Trophoblast cell (in vitro differentiated cells and primary cell): ENCODE data around the gene MRS2.
"Not testable (repeated sequence)": the region's sequence is repeated elsewhere in the genome, so short reads cannot be mapped to it uniquely, and the experiment has no call there.

Experiments used
- DNase-seq, 2 donors: peaks; one replicate each; pipeline ENCODE4 v3.0.0-alpha.2; 2016
- H2AFZ ChIP-seq: 2 replicates; pipeline ENCODE4 v1.6.1; 2013; ENCODE audit warnings: low read length, moderate library complexity, mild to moderate bottlenecking; ENCODE audit not compliant: insufficient read depth, poor library complexity
- H2AK5ac ChIP-seq: 2 replicates; pipeline ENCODE4 v1.6.1; 2013; ENCODE audit warnings: mild to moderate bottlenecking, low read length
- H2BK120ac ChIP-seq: 2 replicates; pipeline ENCODE4 v1.6.1; 2013; ENCODE audit warnings: low read length, mild to moderate bottlenecking, moderate library complexity; ENCODE audit not compliant: insufficient read depth, poor library complexity
- H2BK12ac ChIP-seq: 2 replicates; pipeline ENCODE4 v1.6.1; 2013; ENCODE audit warnings: mild to moderate bottlenecking, low read length, moderate library complexity
- H2BK5ac ChIP-seq: 2 replicates; pipeline ENCODE4 v1.6.1; 2013; ENCODE audit warnings: low read length, low read depth, moderate library complexity, mild to moderate bottlenecking; ENCODE audit not compliant: poor library complexity
- H3K14ac ChIP-seq: 2 replicates; pipeline ENCODE4 v1.6.1; 2013; ENCODE audit warnings: mild to moderate bottlenecking, low read length
- H3K18ac ChIP-seq: 2 replicates; pipeline ENCODE4 v1.6.1; 2013; ENCODE audit warnings: mild to moderate bottlenecking, low read length
- H3K23ac ChIP-seq: 2 replicates; pipeline ENCODE4 v1.6.1; 2013; ENCODE audit warnings: low read length
- H3K27ac ChIP-seq: 2 replicates; pipeline ENCODE4 v1.5.1; 2013; ENCODE audit warnings: low read depth, mild to moderate bottlenecking, inconsistent platforms, low read length, moderate library complexity
- H3K27me3 ChIP-seq: 2 replicates; pipeline ENCODE4 v1.6.1; 2013; ENCODE audit warnings: inconsistent platforms, mild to moderate bottlenecking, low read length, moderate library complexity; ENCODE audit not compliant: insufficient read depth
- H3K36me3 ChIP-seq, 2 experiments: 1 replicate in 1 of 2; 2 replicates in 1 of 2; pipeline ENCODE4 v1.6.1; 2013; ENCODE audit warnings: low read length in 2 of 2, mild to moderate bottlenecking in 2 of 2, moderate library complexity in 1 of 2; ENCODE audit not compliant: insufficient read depth in 2 of 2, control insufficient read depth in 1 of 2
- H3K4ac ChIP-seq: 2 replicates; pipeline ENCODE4 v1.6.1; 2013; ENCODE audit warnings: low read depth, mild to moderate bottlenecking, low read length, moderate library complexity
- H3K4me1 ChIP-seq, 2 experiments: 1 replicate in 1 of 2; 2 replicates in 1 of 2; pipeline ENCODE4 v1.6.1; 2013; ENCODE audit warnings: low read length in 2 of 2, mild to moderate bottlenecking in 2 of 2, moderate library complexity in 1 of 2; ENCODE audit not compliant: insufficient read depth in 2 of 2, control insufficient read depth in 1 of 2
- H3K4me2 ChIP-seq: 2 replicates; pipeline ENCODE4 v1.6.1; 2013; ENCODE audit warnings: inconsistent platforms, mild to moderate bottlenecking, low read length, moderate library complexity
- H3K4me3 ChIP-seq: 2 replicates; pipeline ENCODE4 v1.5.1; 2013; ENCODE audit warnings: mild to moderate bottlenecking, low read depth, low read length, inconsistent platforms
- H3K79me1 ChIP-seq: one replicate; pipeline ENCODE4 v1.6.1; 2013; ENCODE audit warnings: low read length
- H3K79me2 ChIP-seq: 2 replicates; pipeline ENCODE4 v1.6.1; 2013; ENCODE audit warnings: low read length, mild to moderate bottlenecking; ENCODE audit not compliant: control insufficient read depth, insufficient read depth, poor library complexity
- H3K9ac ChIP-seq: 2 replicates; pipeline ENCODE4 v1.6.1; 2013; ENCODE audit warnings: mild to moderate bottlenecking, low read length
- H3K9me3 ChIP-seq: 2 replicates; pipeline ENCODE4 v1.6.1; 2013; ENCODE audit warnings: low read depth, mild to moderate bottlenecking, control low read depth, inconsistent platforms, low read length; ENCODE audit not compliant: insufficient read depth
- H4K12ac ChIP-seq: 2 replicates; pipeline ENCODE4 v1.6.1; 2013; ENCODE audit warnings: low read depth, mild to moderate bottlenecking, low read length, moderate library complexity
- H4K8ac ChIP-seq: 2 replicates; pipeline ENCODE4 v1.6.1; 2013; ENCODE audit warnings: low read depth, mild to moderate bottlenecking, low read length, moderate library complexity
- H4K91ac ChIP-seq: one replicate; pipeline ENCODE4 v1.6.1; 2013; ENCODE audit warnings: low read depth, mild to moderate bottlenecking, low read length, moderate library complexity
- WGBS: extraction: QIAGEN DNeasy Blood & Tissue Kit; methylation state at CpG from one replicate; pipeline ENCODE4 v1.1.7; 2013; ENCODE audit warnings: missing lambda C conversion rate; ENCODE audit not compliant: insufficient read length, insufficient coverage; ENCODE audit errors: extremely low coverage; 5-methylcytosine and 5-hydroxymethylcytosine counted together

The MRS2 gene

GRCh38 chr6:24357336-24358218, 45.2 kb upstream of the MRS2 start, which contains the start of gene DCDC2:
Gene DCDC2, minus strand, starts transcription at chr6:24358059. Its CDS starts 309 bp downstream, at chr6:24357750.
- Histone ChIP-seq H3K27ac (no peak within 1 kb of the TSS), H3K4ac (no peak within 1 kb of the TSS), H3K14ac (no peak within 1 kb of the TSS), H4K12ac (no peak within 1 kb of the TSS), H2BK12ac (no peak within 1 kb of the TSS), H2BK5ac (no peak within 1 kb of the TSS), H2AFZ (no peak within 1 kb of the TSS), H4K91ac (no peak within 1 kb of the TSS), H2AK5ac (no peak within 1 kb of the TSS), H3K4me1 (peaks cover 0 to 3% of the 10 kb centered on the region in 2 experiments), H4K8ac (no peak within 1 kb of the TSS), H3K4me2 (no peak within 1 kb of the TSS), H3K9me3 (peaks cover 5% of the 10 kb centered on the region), H3K27me3 (no peaks in the 10 kb centered on the region), H3K4me3 (no peak within 1 kb of the TSS), H2BK120ac (no peak within 1 kb of the TSS), H3K18ac (no peak within 1 kb of the TSS), H3K36me3 (no peaks in the 10 kb centered on the region), H3K79me1 (no peaks in the 10 kb centered on the region), H3K79me2 (no peaks in the 10 kb centered on the region), H3K9ac (no peak within 1 kb of the TSS), H3K23ac (no peak within 1 kb of the TSS)
- peak; percentile 71 to 78 for DNase-seq
- WGBS = no CpG with 5 or more reads among the region's 61 CpGs

DNA sequence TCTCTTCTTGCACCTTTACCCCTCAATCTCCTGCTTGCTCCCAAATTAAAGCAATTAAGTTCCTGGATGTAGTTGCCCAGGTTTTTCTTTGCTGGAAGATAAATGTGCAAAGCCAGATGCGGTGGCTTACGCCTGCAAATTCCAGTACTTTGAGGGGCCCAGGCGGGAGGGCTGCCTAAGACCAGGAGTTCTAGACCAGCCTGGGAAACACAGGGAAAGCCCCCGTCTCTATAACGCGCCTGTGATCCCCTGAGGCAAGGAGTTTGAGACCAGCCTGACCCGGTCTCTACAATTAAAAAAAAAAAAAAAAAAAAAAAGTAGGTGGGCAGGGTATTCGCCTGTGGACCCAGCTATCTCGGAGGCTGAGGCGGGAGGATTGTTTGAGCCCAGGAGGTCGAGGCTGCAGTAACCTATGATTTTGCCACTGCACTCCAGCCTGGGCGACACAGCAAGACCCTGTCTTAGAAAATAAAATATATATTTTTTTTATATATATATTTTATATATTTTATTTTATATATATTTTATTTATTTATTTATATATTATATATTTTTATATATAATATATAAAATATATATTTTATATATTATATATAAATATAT, 44.4 kb upstream of the MRS2 start:
- DNase-seq = no peak
- Histone ChIP-seq H3K4me1 (peaks cover 0 to 3% of the 10 kb centered on the region in 2 experiments), H3K4me3 (no peak overlapping the region), H3K27me3 (no peaks in the 10 kb centered on the region), H3K14ac (no peak overlapping the region), H3K36me3 (no peaks in the 10 kb centered on the region), H2BK12ac (no peak overlapping the region), H2BK120ac (no peak overlapping the region), H2BK5ac (no peak overlapping the region), H3K9me3 (peaks cover 5% of the 10 kb centered on the region), H4K12ac (no peak overlapping the region), H2AFZ (no peak overlapping the region), H3K79me2 (no peaks in the 10 kb centered on the region), H4K91ac (no peak overlapping the region), H3K23ac (no peak overlapping the region), H2AK5ac (no peak overlapping the region), H3K4me2 (no peak overlapping the region), H3K9ac (no peak overlapping the region), H3K79me1 (no peaks in the 10 kb centered on the region), H3K18ac (no peak overlapping the region), H3K4ac (no peak overlapping the region), H4K8ac (no peak overlapping the region), H3K27ac (no peak overlapping the region)
- no CpG with 5 or more reads among the region's 12 CpGs for WGBS

- no CpG with 5 or more reads among the region's 55 CpGs for WGBS
- no peak overlapping the region for H3K14ac ChIP-seq
- H3K79me2 ChIP-seq = no peaks in the 10 kb centered on the region
- H2AFZ ChIP-seq = peak overlapping the region; percentile 67
- no peak overlapping the region for H3K23ac ChIP-seq
- peak overlapping the region; percentile 17 for H4K8ac ChIP-seq
- peaks cover 0 to 3% of the 10 kb centered on the region in 2 experiments for H3K4me1 ChIP-seq
- no peak overlapping the region for H3K18ac ChIP-seq
- H2BK12ac ChIP-seq = no peak overlapping the region
- H3K36me3 ChIP-seq = no peaks in the 10 kb centered on the region
- H3K79me1 ChIP-seq = no peaks in the 10 kb centered on the region
- no peak overlapping the region for H3K27ac ChIP-seq
- peak overlapping the region; percentile 73 for H3K4me3 ChIP-seq
- no peak overlapping the region for H3K4ac ChIP-seq
- H4K12ac ChIP-seq = no peak overlapping the region
- peak overlapping the region; percentile 35 for H3K9ac ChIP-seq
- no peak overlapping the region for H2BK120ac ChIP-seq
- H3K27me3 ChIP-seq = no peaks in the 10 kb centered on the region
- peak overlapping the region; percentile 73 for H3K4me2 ChIP-seq
- no peak overlapping the region for H4K91ac ChIP-seq
- H2AK5ac ChIP-seq = no peak overlapping the region
- no peak overlapping the region for H2BK5ac ChIP-seq
- DNase-seq = peak; percentile 66 to 75
- peaks cover 5% of the 10 kb centered on the region for H3K9me3 ChIP-seq
These were observed 42.9 kb upstream of the MRS2 start for GRCh38 chr6:24359640-24360454.

DNA sequence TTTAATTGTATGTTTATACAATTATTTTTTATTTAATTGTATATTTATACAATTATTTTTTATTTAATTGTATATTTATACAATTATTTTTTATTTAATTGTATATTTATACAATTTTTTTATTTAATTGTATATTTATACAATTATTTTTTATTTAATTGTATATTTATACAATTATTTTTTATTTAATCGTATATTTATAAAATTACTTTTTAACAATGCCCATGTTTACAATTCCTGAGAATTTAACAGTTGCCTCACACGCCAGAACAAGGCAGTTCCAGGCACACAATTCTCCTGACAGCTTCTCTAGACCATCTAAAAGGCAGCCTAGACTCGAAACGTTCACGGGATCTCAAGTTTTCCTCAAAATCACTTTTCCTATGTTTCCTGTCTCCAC, 40.4 kb upstream of the MRS2 start:
- not testable (repeated sequence) for H3K27ac ChIP-seq, H3K79me2 ChIP-seq, H3K18ac ChIP-seq, H3K23ac ChIP-seq, H2BK5ac ChIP-seq, H2BK12ac ChIP-seq, H3K27me3 ChIP-seq, H3K4me2 ChIP-seq, H3K36me3 ChIP-seq, H4K12ac ChIP-seq, H4K91ac ChIP-seq, H3K14ac ChIP-seq, H4K8ac ChIP-seq, H2BK120ac ChIP-seq, H2AK5ac ChIP-seq, H3K79me1 ChIP-seq, H3K9me3 ChIP-seq, DNase-seq, H3K9ac ChIP-seq, H3K4ac ChIP-seq, H3K4me3 ChIP-seq, H2AFZ ChIP-seq, H3K4me1 ChIP-seq
- no CpG with 5 or more reads among the region's 5 CpGs for WGBS
